NCI-H2227 treated with DMSO at 0.1 percent for 48 hours (cell line): ENCODE results near the gene RPGRIP1L.

ENCODE experiments used
- DNase-seq: peaks from one replicate; lab custom pipeline; 2025; lab: John Stamatoyannopoulos, UW

Gene RPGRIP1L

GRCh38 chr16:53651357-53651756 is 52.3 kb downstream of the RPGRIP1L start:
- no peak for DNase-seq

- no peak for DNase-seq
Observed at GRCh38 chr16:53646506-53646905, 57.2 kb downstream of the RPGRIP1L start.

- DNase-seq: no peak
Observed at GRCh38 chr16:53643474-53643873, 60.2 kb downstream of the RPGRIP1L start.

GRCh38 chr16:53642094-53642493 is 61.6 kb downstream of the RPGRIP1L start:
- no peak for DNase-seq

- DNase-seq: no peak
Observed at GRCh38 chr16:53636978-53637377, 66.7 kb downstream of the RPGRIP1L start.

GRCh38 chr16:53632526-53632925 is 71.1 kb downstream of the RPGRIP1L start:
- no peak for DNase-seq

GRCh38 chr16:53631236-53632025 is 72.2 kb downstream of the RPGRIP1L start:
- no peak for DNase-seq

- DNase-seq: no peak
Observed at GRCh38 chr16:53629607-53630312, 73.9 kb downstream of the RPGRIP1L start.

- DNase-seq: no peak
Observed at GRCh38 chr16:53629151-53629550, 74.5 kb downstream of the RPGRIP1L start.

GRCh38 chr16:53626811-53627210 is 76.8 kb downstream of the RPGRIP1L start:
- peak; percentile 43 for DNase-seq

GRCh38 chr16:53626161-53626560 is 77.5 kb downstream of the RPGRIP1L start:
- no peak for DNase-seq

- no peak for DNase-seq
Observed at GRCh38 chr16:53625221-53625620, 78.4 kb downstream of the RPGRIP1L start.

GRCh38 chr16:53622315-53622714 is 81.3 kb downstream of the RPGRIP1L start:
- no peak for DNase-seq

GRCh38 chr16:53620476-53620875 is 83.2 kb downstream of the RPGRIP1L start:
- no peak for DNase-seq

GRCh38 chr16:53619235-53619634 is 84.4 kb downstream of the RPGRIP1L start:
- DNase-seq: no peak

GRCh38 chr16:53614346-53614745 is 89.3 kb downstream of the RPGRIP1L start:
- no peak for DNase-seq

GRCh38 chr16:53612003-53612402 is 91.7 kb downstream of the RPGRIP1L start:
- DNase-seq: no peak

- peak; percentile 57 for DNase-seq
Observed at GRCh38 chr16:53611179-53611696, 92.4 kb downstream of the RPGRIP1L start.

GRCh38 chr16:53609536-53609935 is 94.1 kb downstream of the RPGRIP1L start:
- DNase-seq: no peak

- DNase-seq: no peak
Observed at GRCh38 chr16:53608094-53608493, 95.6 kb downstream of the RPGRIP1L start.

- peak; percentile 25 for DNase-seq
Observed at GRCh38 chr16:53605831-53606400, 97.7 kb downstream of the RPGRIP1L start.

- DNase-seq: peak; percentile 25
Observed at GRCh38 chr16:53605356-53605755, 98.3 kb downstream of the RPGRIP1L start.

- DNase-seq: no peak
Observed at GRCh38 chr16:53601961-53602360, 101.7 kb downstream of the RPGRIP1L start.
